D721Med (cell line): ENCODE measurements around the gene TMEM209.

Source experiments
- DNase-seq: peaks from one replicate; pipeline ENCODE4 v3.0.0; 2011; ENCODE audit warnings: low spot score; ENCODE audit not compliant: insufficient read length
- FAIRE-seq: peaks from 2 replicates; lab custom pipeline; 2011; peaks lifted over from hg19 to GRCh38; lab: Jason Lieb, UNC
- TF ChIP-seq, protein P1 (sequence below): IDR thresholded peaks from 2 replicates; pipeline ENCODE4 v1.5.1; 2012; ENCODE audit warnings: mild to moderate bottlenecking, control low read depth; ENCODE audit not compliant: insufficient read depth; ENCODE audit errors: missing control alignments

TMEM209 gene

DNA sequence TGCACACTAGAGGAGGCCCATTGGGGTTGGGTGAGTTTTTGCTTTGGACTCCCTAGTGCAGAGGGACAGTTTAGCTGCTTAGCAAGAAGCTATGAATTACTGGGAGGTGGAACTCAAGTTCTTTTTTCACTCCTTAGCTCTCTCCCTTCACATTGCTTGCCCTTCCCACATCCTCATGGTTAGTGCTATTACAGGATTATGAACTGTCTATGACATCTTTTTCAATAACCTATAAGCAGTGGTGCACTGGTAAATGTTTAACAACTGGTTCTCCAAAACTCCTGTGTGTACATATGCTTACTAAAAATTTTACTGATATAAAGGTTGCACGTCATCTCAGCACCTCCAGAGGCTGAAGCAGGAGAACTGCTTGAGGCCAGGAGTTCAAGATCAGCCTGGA lies 8.6 kb upstream of the TMEM209 start:
- FAIRE-seq (no peak), DNase-seq (no peak)
- TF ChIP-seq, protein P1, sequence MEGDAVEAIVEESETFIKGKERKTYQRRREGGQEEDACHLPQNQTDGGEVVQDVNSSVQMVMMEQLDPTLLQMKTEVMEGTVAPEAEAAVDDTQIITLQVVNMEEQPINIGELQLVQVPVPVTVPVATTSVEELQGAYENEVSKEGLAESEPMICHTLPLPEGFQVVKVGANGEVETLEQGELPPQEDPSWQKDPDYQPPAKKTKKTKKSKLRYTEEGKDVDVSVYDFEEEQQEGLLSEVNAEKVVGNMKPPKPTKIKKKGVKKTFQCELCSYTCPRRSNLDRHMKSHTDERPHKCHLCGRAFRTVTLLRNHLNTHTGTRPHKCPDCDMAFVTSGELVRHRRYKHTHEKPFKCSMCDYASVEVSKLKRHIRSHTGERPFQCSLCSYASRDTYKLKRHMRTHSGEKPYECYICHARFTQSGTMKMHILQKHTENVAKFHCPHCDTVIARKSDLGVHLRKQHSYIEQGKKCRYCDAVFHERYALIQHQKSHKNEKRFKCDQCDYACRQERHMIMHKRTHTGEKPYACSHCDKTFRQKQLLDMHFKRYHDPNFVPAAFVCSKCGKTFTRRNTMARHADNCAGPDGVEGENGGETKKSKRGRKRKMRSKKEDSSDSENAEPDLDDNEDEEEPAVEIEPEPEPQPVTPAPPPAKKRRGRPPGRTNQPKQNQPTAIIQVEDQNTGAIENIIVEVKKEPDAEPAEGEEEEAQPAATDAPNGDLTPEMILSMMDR: no peak

DNA sequence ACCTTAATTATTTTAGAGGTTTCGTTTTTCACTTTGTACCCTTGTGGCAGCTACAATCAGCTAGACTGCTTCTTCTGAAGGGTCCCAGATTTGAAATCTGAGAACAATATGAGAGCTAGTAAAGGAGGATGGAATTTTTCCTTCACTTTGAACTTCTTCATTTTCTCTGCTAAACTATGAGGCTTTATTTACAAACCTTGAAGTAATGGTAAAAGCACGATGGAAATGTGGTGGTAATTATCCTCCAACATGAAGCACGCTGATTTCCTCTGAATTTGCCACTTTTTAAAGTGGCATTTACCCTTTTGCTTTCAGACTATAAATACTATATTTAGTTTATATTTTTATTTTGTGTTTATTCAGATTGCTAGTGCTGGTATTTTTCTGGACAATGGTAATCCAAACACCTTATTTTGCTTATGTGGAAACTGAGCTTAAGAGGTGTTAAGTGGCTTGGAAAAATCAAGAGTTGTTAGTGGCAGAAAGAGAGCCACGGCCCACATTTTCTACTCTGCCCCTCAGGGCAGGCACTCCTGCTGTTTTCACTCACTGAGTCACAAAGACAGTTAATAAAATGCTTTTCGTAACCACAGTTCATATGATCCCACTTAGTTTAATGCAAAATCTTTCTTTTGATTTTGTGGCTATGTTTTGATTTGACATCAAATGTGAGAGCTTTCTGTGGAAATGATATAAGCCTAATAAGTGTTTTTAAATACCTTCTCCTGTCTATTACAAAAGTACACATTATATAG lies 5.2 kb upstream of the TMEM209 start:
- TF ChIP-seq, protein P1: no peak
- no peak for FAIRE-seq

DNA sequence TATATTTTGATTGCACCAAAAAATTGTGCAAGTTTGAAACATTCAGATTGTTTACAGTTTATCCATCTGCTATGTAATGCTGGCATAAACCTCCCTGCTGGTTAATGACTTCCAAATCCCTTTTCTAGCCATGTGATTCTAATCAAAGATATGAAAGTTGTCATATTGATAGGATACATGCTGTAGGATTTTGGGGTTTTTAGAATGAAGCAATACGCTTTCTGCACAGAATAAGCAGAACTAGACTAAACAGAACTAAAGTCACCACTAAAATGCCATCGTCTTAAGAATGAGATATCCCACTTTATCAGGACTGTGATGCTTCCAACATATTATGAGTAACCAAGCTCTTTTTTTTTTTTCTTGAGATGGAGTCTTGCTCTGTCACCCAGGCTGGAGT lies 3.3 kb upstream of the TMEM209 start:
- TF ChIP-seq, protein P1: no peak
- FAIRE-seq: no peak

More for the DNA sequence above, 5.2 kb upstream of the TMEM209 start:
- DNase-seq: no peak

DNA sequence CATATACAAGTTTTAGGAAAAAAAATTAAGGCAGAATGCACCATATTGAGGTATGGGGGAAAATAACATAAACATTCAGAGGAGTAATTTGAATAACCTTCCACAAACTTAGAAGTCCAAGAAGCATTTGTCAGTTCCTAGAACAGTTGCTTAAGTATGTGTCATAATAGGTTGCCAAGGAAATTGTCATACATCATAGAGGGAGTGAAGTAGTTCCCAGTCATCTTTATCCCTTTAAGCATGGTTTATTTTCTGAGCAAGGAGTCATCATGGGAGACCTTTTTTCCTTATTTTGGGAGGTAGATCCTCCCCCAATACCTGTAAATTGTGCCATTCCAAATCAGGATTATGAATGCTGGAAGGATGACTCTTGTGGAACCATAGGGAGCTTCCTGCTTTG lies 2.4 kb upstream of the TMEM209 start, which contains the start of gene SSMEM1:
SSMEM1 (plus strand) TSS at position 219 of the 400 bp plus-strand sequence; CDS start at position 270, 51 bp downstream.
- TF ChIP-seq, protein P1: no peak
- DNase-seq (no peak), FAIRE-seq (no peak)

More for the DNA sequence above, 3.3 kb upstream of the TMEM209 start:
- no peak for DNase-seq

DNA sequence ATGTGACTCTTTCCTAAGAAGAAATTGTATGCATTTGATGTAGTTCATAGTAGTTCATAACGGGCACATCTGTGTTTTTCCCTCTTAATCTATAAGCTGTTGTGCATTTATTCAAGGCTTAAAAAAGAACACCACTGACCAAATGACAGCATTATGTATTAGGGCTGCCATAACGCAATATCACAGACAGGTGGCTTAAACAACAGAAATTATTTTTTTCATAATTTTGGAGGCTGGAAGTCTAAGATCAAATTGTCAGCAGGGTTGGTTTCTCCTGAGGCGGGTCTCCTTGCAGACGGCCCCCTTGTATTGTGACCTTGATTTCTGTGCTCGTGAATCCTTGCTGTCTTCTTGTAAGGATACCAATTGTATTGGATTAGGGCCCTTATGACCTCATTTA lies 1.8 kb upstream of the TMEM209 start:
- DNase-seq: no peak

DNA sequence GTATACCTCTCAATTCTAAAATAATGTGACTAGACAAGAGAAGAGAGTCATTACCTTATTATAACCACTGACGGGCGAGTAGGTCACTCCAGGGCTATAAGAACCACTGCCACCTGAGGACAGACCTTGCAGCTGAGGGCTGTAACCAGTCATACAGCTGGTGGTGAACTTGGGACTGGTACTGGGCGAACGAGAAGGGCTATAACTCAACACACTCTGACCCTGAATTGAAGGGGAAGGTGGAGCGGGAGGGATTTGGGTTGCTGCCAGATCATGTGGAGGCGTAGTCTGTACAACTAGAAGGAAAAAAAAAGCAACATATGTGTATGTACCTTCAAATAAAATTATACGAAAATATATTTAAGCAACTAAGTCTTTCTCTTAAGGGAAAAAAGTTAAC lies 3.4 kb downstream of the TMEM209 start:
- TF ChIP-seq, protein P1: no peak
- FAIRE-seq (no peak), DNase-seq (no peak)

More for the DNA sequence above, 1.8 kb upstream of the TMEM209 start:
- TF ChIP-seq, protein P1: no peak
- no peak for FAIRE-seq

DNA sequence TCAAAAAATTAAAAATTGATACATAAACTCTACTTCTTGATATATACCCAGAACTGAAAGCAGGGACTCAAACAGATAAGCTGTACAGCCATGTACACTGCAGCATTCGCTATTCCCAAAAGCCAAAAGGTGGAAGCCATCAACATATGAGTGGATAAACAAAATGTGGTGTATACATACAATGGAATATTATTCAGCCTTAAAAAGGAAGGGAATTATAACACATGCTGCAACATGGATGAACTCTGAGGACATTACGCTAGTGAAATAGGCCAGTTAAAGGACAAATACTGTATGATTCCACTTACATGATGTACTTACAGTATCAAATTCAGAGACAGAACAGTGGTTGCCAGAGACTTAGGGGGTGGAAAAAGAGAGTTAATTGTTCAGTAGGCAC lies 8.1 kb downstream of the TMEM209 start:
- DNase-seq (no peak), FAIRE-seq (no peak)
- TF ChIP-seq, protein P1: no peak
